Testis (tissue), 3 donors: Measurements from ENCODE around the gene SEMA5A. TPM values are rescaled to one million over a fixed set of nuclear protein-coding genes. Genes with fewer than 3 reads are reported as not detected.

Experiments
- DNase-seq: peaks from one replicate; pipeline ENCODE4 v3.0.0-alpha.2; 2019
- H3K27ac ChIP-seq, 2 donors: fragments of 200-600 bp; sonication (generic); one replicate each; pipeline ENCODE4 v1.5.1; 2019
- H3K27me3 ChIP-seq: fragments of 200-600 bp; sonication (generic); one replicate; pipeline ENCODE4 v1.5.1; 2019
- H3K36me3 ChIP-seq: fragments of 200-600 bp; sonication (generic); one replicate; pipeline ENCODE4 v1.5.1; 2017; ENCODE audit warnings: low read depth; ENCODE audit errors: missing control alignments
- H3K4me1 ChIP-seq: fragments of 200-600 bp; sonication (generic); one replicate; pipeline ENCODE4 v1.5.1; 2019
- H3K4me3 ChIP-seq, 2 donors: fragments of 200-600 bp; sonication (generic); one replicate each; pipeline ENCODE4 v1.5.1; 2017 to 2019
- H3K9me3 ChIP-seq: fragments of 200-600 bp; sonication (generic); one replicate; pipeline ENCODE4 v1.5.1; 2017
- POLR2A ChIP-seq: fragments of 450-650 bp; IDR thresholded peaks from one replicate; pipeline ENCODE4 v1.6.1; 2017; ENCODE audit warnings: antibody characterized with exemption, mild to moderate bottlenecking, moderate library complexity
- WGBS, 2 donors: methylation state at CpG; one replicate each; pipeline ENCODE4 v1.1.5; 2018; 5-methylcytosine and 5-hydroxymethylcytosine counted together
- intact Hi-C: fragments of 100-400 bp; cut with DNase I; formaldehyde crosslinking; loops from one replicate; pipeline ENCODE4 v1.15.1; 2023; ENCODE audit warnings: low total_unique reads
- polyA plus RNA-seq: library from polyadenylated mRNA; stranded (reverse); fragments of 350-450 nt; fragmentation: Illumina TruSeq; extraction: RNeasy Lipid Tissue Mini Kit (QIAGEN cat#74804); gene quantifications from one replicate; pipeline ENCODE4 v1.2.3, GENCODE V29; 2014; ENCODE audit warnings: low read depth, low replicate concordance; ENCODE audit not compliant: insufficient read depth
- total RNA-seq, 2 donors: library from RNA; depleted of rRNA; stranded (reverse); fragments of >200 nt; gene quantifications; one replicate each; pipeline ENCODE4 v1.2.3, GENCODE V29; 2016
- TF ChIP-seq, protein P1 (sequence below), 3 experiments: fragments of 450-650 bp in 2 of 3; fragments of 200-600 bp in 1 of 3; sonication (generic) in 1 of 3; IDR thresholded peaks; one replicate each; pipeline ENCODE4 v1.5.1; 2016 to 2019; ENCODE audit warnings: antibody characterized with exemption in 3 of 3, mild to moderate bottlenecking in 2 of 3, moderate library complexity in 1 of 3

The SEMA5A gene
- total and polyA plus RNA-seq, 3 donors from 2014 or later, result 3.4 to 12.8 (median 5.4) TPM

DNA sequence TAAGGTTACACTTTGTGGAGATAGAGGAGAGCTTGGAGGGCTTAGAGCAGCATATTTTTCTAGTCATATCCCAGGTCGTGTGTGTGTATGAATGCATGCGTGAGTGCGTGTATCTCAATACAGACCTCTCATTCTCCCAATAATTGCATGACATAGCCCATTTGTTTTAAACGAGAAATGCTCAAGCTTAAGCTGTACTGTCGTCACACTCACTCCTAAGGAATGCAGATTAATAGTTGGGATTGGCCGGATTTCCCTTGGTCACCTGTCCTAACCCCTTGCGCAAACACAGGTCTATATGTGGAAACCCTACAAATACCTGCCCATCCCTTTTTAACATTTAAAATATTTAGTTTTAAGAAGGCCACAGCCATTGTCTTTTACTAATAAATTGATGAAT is 165.8 kb downstream of the SEMA5A start:
- Histone ChIP-seq H3K27me3 (no peaks in the 10 kb centered on the region), H3K4me3 (no peak overlapping the region), H3K27ac (no peak overlapping the region), H3K9me3 (no peaks in the 10 kb centered on the region), H3K36me3 (no peaks in the 10 kb centered on the region), H3K4me1 (no peaks in the 10 kb centered on the region)
- no peak for DNase-seq
- TF ChIP-seq, protein P1, sequence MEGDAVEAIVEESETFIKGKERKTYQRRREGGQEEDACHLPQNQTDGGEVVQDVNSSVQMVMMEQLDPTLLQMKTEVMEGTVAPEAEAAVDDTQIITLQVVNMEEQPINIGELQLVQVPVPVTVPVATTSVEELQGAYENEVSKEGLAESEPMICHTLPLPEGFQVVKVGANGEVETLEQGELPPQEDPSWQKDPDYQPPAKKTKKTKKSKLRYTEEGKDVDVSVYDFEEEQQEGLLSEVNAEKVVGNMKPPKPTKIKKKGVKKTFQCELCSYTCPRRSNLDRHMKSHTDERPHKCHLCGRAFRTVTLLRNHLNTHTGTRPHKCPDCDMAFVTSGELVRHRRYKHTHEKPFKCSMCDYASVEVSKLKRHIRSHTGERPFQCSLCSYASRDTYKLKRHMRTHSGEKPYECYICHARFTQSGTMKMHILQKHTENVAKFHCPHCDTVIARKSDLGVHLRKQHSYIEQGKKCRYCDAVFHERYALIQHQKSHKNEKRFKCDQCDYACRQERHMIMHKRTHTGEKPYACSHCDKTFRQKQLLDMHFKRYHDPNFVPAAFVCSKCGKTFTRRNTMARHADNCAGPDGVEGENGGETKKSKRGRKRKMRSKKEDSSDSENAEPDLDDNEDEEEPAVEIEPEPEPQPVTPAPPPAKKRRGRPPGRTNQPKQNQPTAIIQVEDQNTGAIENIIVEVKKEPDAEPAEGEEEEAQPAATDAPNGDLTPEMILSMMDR (IDR thresholded peaks at IDR 0.05), result no peak
- TF ChIP-seq POLR2A, result no peak
- WGBS, 2 donors, result 90 to 91% methylated on average over 7 of the region's 7 CpGs
- intact Hi-C loops, result no loop called here

GRCh38 chr5:9376363-9377117 is 169.3 kb downstream of the SEMA5A start:
- DNase-seq, result no peak
- H3K4me1 ChIP-seq, result no peaks in the 10 kb centered on the region
- no peak overlapping the region for H3K4me3 ChIP-seq
- WGBS, 2 donors, result 90 to 93% methylated on average over 9 of the region's 9 CpGs
- no peaks in the 10 kb centered on the region for H3K36me3 ChIP-seq
- H3K9me3 ChIP-seq, result no peaks in the 10 kb centered on the region
- intact Hi-C loops, result no loop called here
- no peak overlapping the region for H3K27ac ChIP-seq
- H3K27me3 ChIP-seq, result no peaks in the 10 kb centered on the region
- no peak for TF ChIP-seq POLR2A
- TF ChIP-seq, protein P1 (IDR thresholded peaks at IDR 0.05), result no peak

DNA sequence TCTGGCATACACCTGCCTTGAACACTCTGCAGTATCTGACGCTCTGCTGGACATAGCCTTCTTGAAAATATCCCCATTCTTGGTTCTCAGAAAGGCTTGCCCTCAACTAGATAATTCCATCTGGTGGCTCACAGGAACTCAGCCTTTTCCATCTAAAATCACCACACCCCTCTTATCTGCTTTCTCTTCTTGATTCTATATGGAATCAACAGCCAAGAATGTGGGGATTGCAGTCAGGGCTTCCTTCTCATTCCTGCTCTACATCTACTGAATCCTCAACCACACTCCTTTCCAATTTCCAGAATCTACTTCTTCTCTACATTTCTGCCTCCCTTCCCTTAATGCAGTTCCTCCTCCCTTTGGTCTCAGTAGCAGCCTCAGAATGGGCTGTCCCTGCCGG is 170.1 kb downstream of the SEMA5A start:
- WGBS, 2 donors, result 85 to 95% methylated on average over 2 of the region's 2 CpGs
- no peak overlapping the region for H3K27ac ChIP-seq
- no peak for DNase-seq
- TF ChIP-seq, protein P1 (IDR thresholded peaks at IDR 0.05), result no peak
- TF ChIP-seq POLR2A, result no peak
- no peaks in the 10 kb centered on the region for H3K4me1 ChIP-seq
- H3K9me3 ChIP-seq, result no peaks in the 10 kb centered on the region
- intact Hi-C loops, result no loop called here
- no peak overlapping the region for H3K4me3 ChIP-seq
- no peaks in the 10 kb centered on the region for H3K36me3 ChIP-seq
- no peaks in the 10 kb centered on the region for H3K27me3 ChIP-seq

- Histone ChIP-seq H3K27me3 (no peaks in the 10 kb centered on the region), H3K4me1 (no peaks in the 10 kb centered on the region), H3K36me3 (no peaks in the 10 kb centered on the region), H3K9me3 (no peaks in the 10 kb centered on the region), H3K4me3 (no peak overlapping the region), H3K27ac (no peak overlapping the region)
- DNase-seq, result no peak
- TF ChIP-seq, protein P1 (IDR thresholded peaks at IDR 0.05), result no peak
- TF ChIP-seq POLR2A, result no peak
- intact Hi-C loops, result no loop called here
- WGBS, 2 donors, result 58% methylated on average over 4 of the region's 4 CpGs
These were observed 171.8 kb downstream of the SEMA5A start for GRCh38 chr5:9374025-9374424.

- Histone ChIP-seq H3K9me3 (no peaks in the 10 kb centered on the region), H3K27ac (no peak overlapping the region), H3K4me1 (no peaks in the 10 kb centered on the region), H3K36me3 (no peaks in the 10 kb centered on the region), H3K4me3 (no peak overlapping the region), H3K27me3 (no peaks in the 10 kb centered on the region)
- no peak for DNase-seq
- intact Hi-C loops, result no loop called here
- TF ChIP-seq, protein P1 (IDR thresholded peaks at IDR 0.05), result no peak
- TF ChIP-seq POLR2A, result no peak
- 79 to 94% methylated on average over 2 of the region's 2 CpGs for WGBS, 2 donors
These were observed 172.3 kb downstream of the SEMA5A start for GRCh38 chr5:9373571-9373970.
